ENCODE measurements around the gene NTN1.
"Not testable (repeated sequence)": the region's sequence is repeated elsewhere in the genome, so short reads cannot be mapped to it uniquely, and the experiment has no call there.

NTN1 gene

GRCh38 chr17:8986295-8986694 lies 35.0 kb upstream of the NTN1 start:
- TF ChIP-seq EZH2phosphoT487 (conservative IDR thresholded peaks at IDR 0.05; ENCODE audit: low read length) (no peak), CTCF (IDR thresholded peaks at IDR 0.05; ENCODE audit: insufficient read depth, low read length, poor library complexity, severe bottlenecking) (peak; percentile 18)
- Histone ChIP-seq H4K20me1 (ENCODE audit: low read depth, low read length) (no peaks in the 10 kb centered on the region), H3K27ac (ENCODE audit: low read depth, low read length) (no peak overlapping the region), H3K79me2 (ENCODE audit: insufficient read depth, low read length) (no peaks in the 10 kb centered on the region), H2AFZ (ENCODE audit: low read depth, low read length, severe bottlenecking) (no peak overlapping the region), H3K4me2 (ENCODE audit: low read depth, low read length, poor library complexity, severe bottlenecking) (no peak overlapping the region), H3K9me3 (ENCODE audit: insufficient read depth, low read length) (no peaks in the 10 kb centered on the region), H3F3A (ENCODE audit: insufficient read depth) (no peaks in the 10 kb centered on the region), H3K4me3 (ENCODE audit: insufficient read depth, low read length, poor library complexity, severe bottlenecking) (no peak overlapping the region), H3K27me3 (ENCODE audit: low read length) (no peaks in the 10 kb centered on the region), H3K9me2 (replicated peaks; ENCODE audit: insufficient read depth, low read length) (no peaks in the 10 kb centered on the region), H3K9ac (ENCODE audit: low read length) (no peak overlapping the region), H3K36me3 (ENCODE audit: low read length) (no peaks in the 10 kb centered on the region)

- not testable (repeated sequence) for H3K9me2 ChIP-seq (replicated peaks; ENCODE audit: insufficient read depth, low read length); H3K9ac ChIP-seq (ENCODE audit: low read length); H3K79me2 ChIP-seq (ENCODE audit: insufficient read depth, low read length); H3K27ac ChIP-seq (ENCODE audit: low read depth, low read length); H2AFZ ChIP-seq (ENCODE audit: low read depth, low read length, severe bottlenecking); H3K36me3 ChIP-seq (ENCODE audit: low read length); H4K20me1 ChIP-seq (ENCODE audit: low read depth, low read length); H3K27me3 ChIP-seq (ENCODE audit: low read length); H3K9me3 ChIP-seq (ENCODE audit: insufficient read depth, low read length); H3F3A ChIP-seq (ENCODE audit: insufficient read depth); H3K4me3 ChIP-seq (ENCODE audit: insufficient read depth, low read length, poor library complexity, severe bottlenecking); H3K4me2 ChIP-seq (ENCODE audit: low read depth, low read length, poor library complexity, severe bottlenecking)
These were observed 32.9 kb upstream of the NTN1 start for GRCh38 chr17:8988263-8988935.

- Histone ChIP-seq H3K9me3 (ENCODE audit: insufficient read depth, low read length) (no peaks in the 10 kb centered on the region), H4K20me1 (ENCODE audit: low read depth, low read length) (no peaks in the 10 kb centered on the region), H3K9ac (ENCODE audit: low read length) (no peak overlapping the region), H3K27me3 (ENCODE audit: low read length) (no peaks in the 10 kb centered on the region), H3K9me2 (replicated peaks; ENCODE audit: insufficient read depth, low read length) (no peaks in the 10 kb centered on the region), H3K36me3 (ENCODE audit: low read length) (no peaks in the 10 kb centered on the region), H3K4me2 (ENCODE audit: low read depth, low read length, poor library complexity, severe bottlenecking) (no peak overlapping the region), H2AFZ (ENCODE audit: low read depth, low read length, severe bottlenecking) (no peak overlapping the region), H3F3A (ENCODE audit: insufficient read depth) (no peaks in the 10 kb centered on the region), H3K79me2 (ENCODE audit: insufficient read depth, low read length) (no peaks in the 10 kb centered on the region), H3K27ac (ENCODE audit: low read depth, low read length) (no peak overlapping the region), H3K4me3 (ENCODE audit: insufficient read depth, low read length, poor library complexity, severe bottlenecking) (no peak overlapping the region)
- TF ChIP-seq CTCF (IDR thresholded peaks at IDR 0.05; ENCODE audit: insufficient read depth, low read length, poor library complexity, severe bottlenecking), result peak; percentile 50
- no peak for TF ChIP-seq EZH2phosphoT487 (conservative IDR thresholded peaks at IDR 0.05; ENCODE audit: low read length)
These were observed 29.6 kb upstream of the NTN1 start for GRCh38 chr17:8991514-8992285.

GRCh38 chr17:8994319-8994718 lies 27.0 kb upstream of the NTN1 start:
- no peaks in the 10 kb centered on the region for H3K36me3 ChIP-seq (ENCODE audit: low read length)
- H3K27me3 ChIP-seq (ENCODE audit: low read length), result no peaks in the 10 kb centered on the region
- no peaks in the 10 kb centered on the region for H4K20me1 ChIP-seq (ENCODE audit: low read depth, low read length)
- TF ChIP-seq CTCF (IDR thresholded peaks at IDR 0.05; ENCODE audit: insufficient read depth, low read length, poor library complexity, severe bottlenecking) (peak; percentile 59), EZH2phosphoT487 (conservative IDR thresholded peaks at IDR 0.05; ENCODE audit: low read length) (no peak)
- no peak overlapping the region for H3K4me2 ChIP-seq (ENCODE audit: low read depth, low read length, poor library complexity, severe bottlenecking)
- H3K27ac ChIP-seq (ENCODE audit: low read depth, low read length), result no peak overlapping the region
- no peaks in the 10 kb centered on the region for H3K9me3 ChIP-seq (ENCODE audit: insufficient read depth, low read length)
- no peak overlapping the region for H2AFZ ChIP-seq (ENCODE audit: low read depth, low read length, severe bottlenecking)
- no peaks in the 10 kb centered on the region for H3K9me2 ChIP-seq (replicated peaks; ENCODE audit: insufficient read depth, low read length)
- H3K79me2 ChIP-seq (ENCODE audit: insufficient read depth, low read length), result no peaks in the 10 kb centered on the region
- no peak overlapping the region for H3K4me3 ChIP-seq (ENCODE audit: insufficient read depth, low read length, poor library complexity, severe bottlenecking)
- H3K9ac ChIP-seq (ENCODE audit: low read length), result no peak overlapping the region
- no peaks in the 10 kb centered on the region for H3F3A ChIP-seq (ENCODE audit: insufficient read depth)

Data from SU-DHL-6 (cell line).